Testis (tissue), 3 donors: ENCODE results near the gene LSP1. TPM values are rescaled to one million over a fixed set of nuclear protein-coding genes. Genes with fewer than 3 reads are reported as not detected.

ENCODE experiments used
- DNase-seq: peaks from one replicate; pipeline ENCODE4 v3.0.0-alpha.2; 2019
- H3K27ac ChIP-seq, 2 donors: fragments of 200-600 bp; sonication (generic); one replicate each; pipeline ENCODE4 v1.5.1; 2019
- H3K27me3 ChIP-seq: fragments of 200-600 bp; sonication (generic); one replicate; pipeline ENCODE4 v1.5.1; 2019
- H3K36me3 ChIP-seq: fragments of 200-600 bp; sonication (generic); one replicate; pipeline ENCODE4 v1.5.1; 2017; ENCODE audit warnings: low read depth; ENCODE audit errors: missing control alignments
- H3K4me1 ChIP-seq: fragments of 200-600 bp; sonication (generic); one replicate; pipeline ENCODE4 v1.5.1; 2019
- H3K4me3 ChIP-seq, 2 donors: fragments of 200-600 bp; sonication (generic); one replicate each; pipeline ENCODE4 v1.5.1; 2017 to 2019
- H3K9me3 ChIP-seq: fragments of 200-600 bp; sonication (generic); one replicate; pipeline ENCODE4 v1.5.1; 2017
- POLR2A ChIP-seq: fragments of 450-650 bp; IDR thresholded peaks from one replicate; pipeline ENCODE4 v1.6.1; 2017; ENCODE audit warnings: antibody characterized with exemption, mild to moderate bottlenecking, moderate library complexity
- WGBS, 2 donors: methylation state at CpG; one replicate each; pipeline ENCODE4 v1.1.5; 2018; 5-methylcytosine and 5-hydroxymethylcytosine counted together
- intact Hi-C: fragments of 100-400 bp; cut with DNase I; formaldehyde crosslinking; loops from one replicate; pipeline ENCODE4 v1.15.1; 2023; ENCODE audit warnings: low total_unique reads
- polyA plus RNA-seq: library from polyadenylated mRNA; stranded (reverse); fragments of 350-450 nt; fragmentation: Illumina TruSeq; extraction: RNeasy Lipid Tissue Mini Kit (QIAGEN cat#74804); gene quantifications from one replicate; pipeline ENCODE4 v1.2.3, GENCODE V29; 2014; ENCODE audit warnings: low read depth, low replicate concordance; ENCODE audit not compliant: insufficient read depth
- total RNA-seq, 2 donors: library from RNA; depleted of rRNA; stranded (reverse); fragments of >200 nt; gene quantifications; one replicate each; pipeline ENCODE4 v1.2.3, GENCODE V29; 2016
- TF ChIP-seq, protein P1 (sequence below), 3 experiments: fragments of 450-650 bp in 2 of 3; fragments of 200-600 bp in 1 of 3; sonication (generic) in 1 of 3; IDR thresholded peaks; one replicate each; pipeline ENCODE4 v1.5.1; 2016 to 2019; ENCODE audit warnings: antibody characterized with exemption in 3 of 3, mild to moderate bottlenecking in 2 of 3, moderate library complexity in 1 of 3

LSP1 gene
- total and polyA plus RNA-seq, 3 donors from 2014 or later: 13.0 to 50.1 (median 19.9) TPM

DNA sequence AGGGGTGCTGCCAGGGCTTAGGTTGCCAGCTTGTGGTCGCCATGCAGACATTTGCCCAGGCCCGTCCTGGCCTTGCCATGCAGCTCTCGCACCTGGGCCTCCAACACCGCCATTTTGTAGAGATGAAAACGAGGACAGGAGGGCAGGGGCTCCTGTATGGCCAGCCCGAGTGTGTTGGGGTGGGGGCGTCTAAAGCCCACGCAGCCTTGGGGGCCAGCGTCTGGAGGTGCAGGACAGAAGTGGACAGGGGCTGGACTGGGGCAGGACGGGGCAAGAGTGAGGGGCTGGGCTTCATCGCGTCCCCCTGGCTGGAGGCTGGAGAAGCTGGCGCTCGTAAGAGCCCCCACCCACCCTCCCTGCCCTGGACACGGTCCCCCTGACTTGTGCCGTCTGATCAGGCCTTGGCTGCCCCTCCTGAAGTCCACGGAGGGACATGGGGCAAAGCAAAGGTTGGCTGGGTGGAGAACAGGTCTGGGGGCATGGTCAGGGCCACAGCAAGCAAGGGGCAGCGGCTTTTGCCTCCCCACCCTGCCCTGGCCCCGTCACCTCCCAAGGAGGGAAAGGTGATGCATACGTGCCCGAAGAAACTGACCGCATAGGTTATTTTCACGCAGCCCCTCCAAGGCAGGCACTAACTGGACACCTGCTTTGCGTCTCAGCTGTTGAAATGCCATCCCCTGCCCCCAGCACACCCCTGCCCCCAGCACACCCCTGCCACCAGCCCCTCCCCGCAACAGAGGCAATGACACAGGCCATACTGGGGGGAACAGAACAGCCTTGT, 67.4 kb downstream of the LSP1 start:
- peak overlapping the region in 1 of 2 donors; percentile 87 for H3K27ac ChIP-seq
- no peaks in the 10 kb centered on the region for H3K36me3 ChIP-seq
- H3K4me3 ChIP-seq: no peak overlapping the region
- TF ChIP-seq POLR2A: no peak
- TF ChIP-seq, protein P1, sequence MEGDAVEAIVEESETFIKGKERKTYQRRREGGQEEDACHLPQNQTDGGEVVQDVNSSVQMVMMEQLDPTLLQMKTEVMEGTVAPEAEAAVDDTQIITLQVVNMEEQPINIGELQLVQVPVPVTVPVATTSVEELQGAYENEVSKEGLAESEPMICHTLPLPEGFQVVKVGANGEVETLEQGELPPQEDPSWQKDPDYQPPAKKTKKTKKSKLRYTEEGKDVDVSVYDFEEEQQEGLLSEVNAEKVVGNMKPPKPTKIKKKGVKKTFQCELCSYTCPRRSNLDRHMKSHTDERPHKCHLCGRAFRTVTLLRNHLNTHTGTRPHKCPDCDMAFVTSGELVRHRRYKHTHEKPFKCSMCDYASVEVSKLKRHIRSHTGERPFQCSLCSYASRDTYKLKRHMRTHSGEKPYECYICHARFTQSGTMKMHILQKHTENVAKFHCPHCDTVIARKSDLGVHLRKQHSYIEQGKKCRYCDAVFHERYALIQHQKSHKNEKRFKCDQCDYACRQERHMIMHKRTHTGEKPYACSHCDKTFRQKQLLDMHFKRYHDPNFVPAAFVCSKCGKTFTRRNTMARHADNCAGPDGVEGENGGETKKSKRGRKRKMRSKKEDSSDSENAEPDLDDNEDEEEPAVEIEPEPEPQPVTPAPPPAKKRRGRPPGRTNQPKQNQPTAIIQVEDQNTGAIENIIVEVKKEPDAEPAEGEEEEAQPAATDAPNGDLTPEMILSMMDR (IDR thresholded peaks at IDR 0.05): no peak
- DNase-seq: no peak
- WGBS, 2 donors: 90 to 92% methylated on average over 16 to 25 of the region's 25 CpGs
- H3K27me3 ChIP-seq: no peaks in the 10 kb centered on the region
- H3K9me3 ChIP-seq: no peaks in the 10 kb centered on the region
- intact Hi-C loops: no loop called here
- peaks cover 25% of the 10 kb centered on the region for H3K4me1 ChIP-seq

DNA sequence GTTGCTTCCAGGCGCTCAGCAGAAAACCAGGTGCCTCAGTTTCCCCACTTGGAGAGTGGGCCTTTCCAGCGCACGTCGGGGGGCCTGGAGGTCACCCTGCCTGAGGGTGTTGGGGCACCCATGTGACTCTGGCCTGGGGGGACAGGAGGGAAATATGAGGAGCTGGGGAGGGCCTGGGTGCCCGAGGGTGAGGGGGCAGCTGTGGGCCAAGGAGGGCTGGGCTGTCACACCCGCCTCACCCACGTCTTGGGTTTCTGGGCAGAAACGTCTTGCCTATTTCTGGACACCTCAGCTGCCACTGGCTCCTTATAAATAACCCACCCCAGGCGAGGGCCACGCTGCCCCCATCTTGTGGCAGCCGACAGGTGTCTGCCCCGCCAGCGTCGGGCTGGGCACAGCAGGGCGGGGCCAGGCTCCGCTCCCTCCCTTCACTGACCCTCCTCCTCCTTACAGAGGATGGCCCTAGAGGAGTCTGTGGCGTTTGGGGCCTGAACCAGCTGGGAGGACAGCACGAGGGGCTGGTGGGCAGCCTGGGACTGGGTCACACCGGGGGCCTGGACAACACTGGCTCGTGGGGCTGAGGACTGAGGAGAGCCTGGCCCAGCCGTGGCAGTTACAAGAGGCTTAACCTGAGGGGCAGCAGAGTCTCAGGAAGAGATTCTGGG, 68.2 kb downstream of the LSP1 start:
- TF ChIP-seq, protein P1 (IDR thresholded peaks at IDR 0.05): no peak
- TF ChIP-seq POLR2A: no peak
- Histone ChIP-seq H3K4me1 (peaks cover 25% of the 10 kb centered on the region), H3K36me3 (no peaks in the 10 kb centered on the region), H3K4me3 (no peak overlapping the region), H3K9me3 (no peaks in the 10 kb centered on the region), H3K27ac (peak overlapping the region; percentile 34 to 87), H3K27me3 (no peaks in the 10 kb centered on the region)
- intact Hi-C loops: no loop called here
- WGBS, 2 donors: 79 to 88% methylated on average over 9 to 21 of the region's 21 CpGs
- no peak for DNase-seq

DNA sequence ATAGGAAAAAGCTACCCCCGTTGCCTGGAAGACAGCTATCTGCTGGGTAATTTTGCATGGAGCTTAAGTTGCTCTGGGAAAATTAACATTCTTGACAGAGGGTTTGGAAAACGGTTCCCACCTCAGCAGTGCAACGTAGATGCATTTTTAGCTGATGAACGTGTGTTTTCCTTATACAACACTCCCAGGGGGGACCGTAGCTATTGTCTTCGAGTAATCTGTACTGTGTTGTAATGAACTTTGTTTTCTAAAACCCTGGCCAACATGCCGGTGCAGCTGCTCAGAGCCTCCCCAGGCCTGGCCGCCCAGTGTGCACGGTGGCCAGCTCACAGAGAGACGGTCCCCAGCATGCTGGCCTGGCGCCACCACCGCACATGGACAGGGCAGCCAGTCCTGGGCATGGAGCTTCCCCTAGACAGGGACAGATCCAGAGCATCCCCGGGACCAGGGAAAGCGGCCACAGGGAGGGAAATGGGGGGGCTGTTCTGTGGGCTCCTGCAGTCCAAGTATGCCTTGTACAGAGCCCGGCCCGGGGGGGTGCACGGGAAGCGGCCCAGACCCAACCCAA, 68.8 kb downstream of the LSP1 start:
- Histone ChIP-seq H3K4me1 (peaks cover 26% of the 10 kb centered on the region), H3K4me3 (no peak overlapping the region), H3K27ac (peak overlapping the region; percentile 55 to 87), H3K9me3 (no peaks in the 10 kb centered on the region), H3K36me3 (no peaks in the 10 kb centered on the region), H3K27me3 (no peaks in the 10 kb centered on the region)
- intact Hi-C loops: no loop called here
- peak; percentile 45 for DNase-seq
- 54 to 63% methylated on average over 12 to 18 of the region's 18 CpGs for WGBS, 2 donors
- TF ChIP-seq POLR2A: no peak
- TF ChIP-seq, protein P1 (IDR thresholded peaks at IDR 0.05): no peak

GRCh38 chr11:1922481-1923081, 69.7 kb downstream of the LSP1 start:
- H3K27ac ChIP-seq: peak overlapping the region; percentile 55 to 87
- no peaks in the 10 kb centered on the region for H3K36me3 ChIP-seq
- no peaks in the 10 kb centered on the region for H3K27me3 ChIP-seq
- H3K4me3 ChIP-seq: no peak overlapping the region
- TF ChIP-seq, protein P1 (IDR thresholded peaks at IDR 0.05): no peak
- no peak for TF ChIP-seq POLR2A
- intact Hi-C loops: no loop called here
- no peak for DNase-seq
- WGBS, 2 donors: 53 to 58% methylated on average over 12 to 13 of the region's 14 CpGs
- no peaks in the 10 kb centered on the region for H3K9me3 ChIP-seq
- peaks cover 26% of the 10 kb centered on the region for H3K4me1 ChIP-seq
